Tibial artery (tissue), 4 donors: ENCODE results near the gene SRSF7.
"Not testable (repeated sequence)": the region's sequence is repeated elsewhere in the genome, so short reads cannot be mapped to it uniquely, and the experiment has no call there.

ENCODE experiments used
- DNase-seq, 2 donors: peaks; one replicate each; pipeline ENCODE4 v3.0.0-alpha.2; 2019
- H3K27ac ChIP-seq, 2 donors: fragments of 200-600 bp; sonication (generic) in 1 of 2; 1 replicate in 1 of 2; 2 replicates in 1 of 2; pipeline ENCODE4 v1.5.1; 2018 to 2019; ENCODE audit warnings: mild to moderate bottlenecking in 1 of 2
- H3K27me3 ChIP-seq, 2 donors: fragments of 200-600 bp; sonication (generic) in 1 of 2; one replicate each; pipeline versions ENCODE4 v1.5.1 to v1.6.0; 2016 to 2019
- H3K36me3 ChIP-seq, 3 donors: fragments of 200-600 bp; sonication (generic) in 2 of 3; one replicate each; pipeline ENCODE4 v1.5.1; 2016 to 2019; ENCODE audit warnings: mild to moderate bottlenecking in 2 of 3
- H3K4me1 ChIP-seq, 4 donors: fragments of 200-600 bp; sonication (generic) in 2 of 4; 1 replicate in 3 of 4; 2 replicates in 1 of 4; pipeline ENCODE4 v1.5.1; 2016 to 2019
- H3K4me3 ChIP-seq, 2 donors: fragments of 200-600 bp; sonication (generic) in 1 of 2; 1 replicate in 1 of 2; 2 replicates in 1 of 2; pipeline ENCODE4 v1.5.1; 2018 to 2019; ENCODE audit warnings: mild to moderate bottlenecking in 2 of 2
- H3K9me3 ChIP-seq, 3 donors: fragments of 200-600 bp; sonication (generic) in 1 of 3; one replicate each; pipeline ENCODE4 v1.5.1; 2016 to 2019
- CTCF ChIP-seq, 2 experiments: fragments of 200-600 bp in 1 of 2; fragments of 450-650 bp in 1 of 2; IDR thresholded peaks; one replicate each; pipeline ENCODE4 v1.5.1; 2017 to 2019; ENCODE audit warnings: antibody characterized with exemption in 2 of 2, mild to moderate bottlenecking in 1 of 2, moderate library complexity in 1 of 2
- intact Hi-C: fragments of 100-400 bp; cut with DNase I; formaldehyde crosslinking; loops from one replicate; pipeline ENCODE4 v1.15.0; 2023; ENCODE audit warnings: low total_unique reads

Gene SRSF7

GRCh38 chr2:38792751-38793150, 41.6 kb upstream of the SRSF7 start:
- H3K36me3 ChIP-seq: peaks cover 0 to 9% (median 0%) of the 10 kb centered on the region in 3 donors
- H3K27me3 ChIP-seq: no peaks in the 10 kb centered on the region
- H3K27ac ChIP-seq: no peak overlapping the region
- H3K9me3 ChIP-seq: no peaks in the 10 kb centered on the region
- peaks cover 0 to 3% (median 0%) of the 10 kb centered on the region in 4 donors for H3K4me1 ChIP-seq
- TF ChIP-seq CTCF (IDR thresholded peaks at IDR 0.05): no peak
- no peak for DNase-seq
- H3K4me3 ChIP-seq: no peak overlapping the region
- intact Hi-C loops: no loop called here

GRCh38 chr2:38792321-38792720, 41.2 kb upstream of the SRSF7 start:
- intact Hi-C loops, DNase-seq, H3K4me3 ChIP-seq, H3K27me3 ChIP-seq, H3K9me3 ChIP-seq, H3K36me3 ChIP-seq, H3K27ac ChIP-seq, H3K4me1 ChIP-seq: not testable (repeated sequence)

GRCh38 chr2:38791744-38792143, 40.6 kb upstream of the SRSF7 start:
- TF ChIP-seq CTCF (IDR thresholded peaks at IDR 0.05): no peak
- H3K4me1 ChIP-seq: peaks cover 0 to 3% (median 0%) of the 10 kb centered on the region in 4 donors
- no peaks in the 10 kb centered on the region for H3K27me3 ChIP-seq
- H3K27ac ChIP-seq: no peak overlapping the region
- intact Hi-C loops: no loop called here
- no peak for DNase-seq
- H3K9me3 ChIP-seq: no peaks in the 10 kb centered on the region
- no peak overlapping the region for H3K4me3 ChIP-seq
- H3K36me3 ChIP-seq: no peaks in the 10 kb centered on the region

GRCh38 chr2:38789691-38790090, 38.5 kb upstream of the SRSF7 start:
- peaks cover 0 to 3% (median 0%) of the 10 kb centered on the region in 4 donors for H3K4me1 ChIP-seq
- intact Hi-C loops: no loop called here
- H3K27ac ChIP-seq: no peak overlapping the region
- no peaks in the 10 kb centered on the region for H3K27me3 ChIP-seq
- no peak overlapping the region for H3K4me3 ChIP-seq
- no peak for TF ChIP-seq CTCF (IDR thresholded peaks at IDR 0.05)
- no peaks in the 10 kb centered on the region for H3K9me3 ChIP-seq
- H3K36me3 ChIP-seq: no peaks in the 10 kb centered on the region
- DNase-seq: no peak

GRCh38 chr2:38788306-38788705, 37.1 kb upstream of the SRSF7 start:
- Histone ChIP-seq H3K9me3 (no peaks in the 10 kb centered on the region), H3K27ac (no peak overlapping the region), H3K36me3 (no peaks in the 10 kb centered on the region), H3K4me1 (peaks cover 0 to 3% (median 0%) of the 10 kb centered on the region in 4 donors), H3K27me3 (no peaks in the 10 kb centered on the region), H3K4me3 (no peak overlapping the region)
- DNase-seq: no peak
- TF ChIP-seq CTCF (IDR thresholded peaks at IDR 0.05): no peak
- intact Hi-C loops: no loop called here

- intact Hi-C loops: no loop called here
- H3K27ac ChIP-seq: no peak overlapping the region
Observed at GRCh38 chr2:38783586-38783985, 32.4 kb upstream of the SRSF7 start.

More at GRCh38 chr2:38783586-38783985, 32.4 kb upstream of the SRSF7 start:
- no peak for TF ChIP-seq CTCF (IDR thresholded peaks at IDR 0.05)
- Histone ChIP-seq H3K27me3 (no peaks in the 10 kb centered on the region), H3K4me1 (peaks cover 0 to 7% (median 3%) of the 10 kb centered on the region in 4 donors), H3K4me3 (no peak overlapping the region), H3K9me3 (no peaks in the 10 kb centered on the region), H3K36me3 (peaks cover 14 to 18% (median 15%) of the 10 kb centered on the region in 3 donors)
- DNase-seq: no peak
